Vagina (tissue), 2 donors: Measurements from ENCODE around the gene FBP1.

ENCODE experiments used
- CTCF ChIP-seq, 3 experiments: fragments of 450-650 bp in 2 of 3; fragments of 200-600 bp in 1 of 3; sonication (generic) in 1 of 3; IDR thresholded peaks; one replicate each; pipeline ENCODE4 v1.5.1; 2017 to 2019; ENCODE audit warnings: antibody characterized with exemption in 3 of 3, mild to moderate bottlenecking in 2 of 3, moderate library complexity in 2 of 3
- POLR2A ChIP-seq, 2 donors: fragments of 450-650 bp; IDR thresholded peaks; one replicate each; pipeline ENCODE4 v1.6.1; 2017; ENCODE audit warnings: antibody characterized with exemption in 2 of 2, mild to moderate bottlenecking in 2 of 2, moderate library complexity in 2 of 2
- POLR2AphosphoS5 ChIP-seq, 2 donors: sonication (generic); formaldehyde crosslinking; IDR thresholded peaks; one replicate each; pipeline ENCODE4 v1.9.0; 2017; ENCODE audit warnings: antibody characterized with exemption in 2 of 2, mild to moderate bottlenecking in 2 of 2, low read depth in 1 of 2; ENCODE audit not compliant: insufficient read depth in 1 of 2

DNA sequence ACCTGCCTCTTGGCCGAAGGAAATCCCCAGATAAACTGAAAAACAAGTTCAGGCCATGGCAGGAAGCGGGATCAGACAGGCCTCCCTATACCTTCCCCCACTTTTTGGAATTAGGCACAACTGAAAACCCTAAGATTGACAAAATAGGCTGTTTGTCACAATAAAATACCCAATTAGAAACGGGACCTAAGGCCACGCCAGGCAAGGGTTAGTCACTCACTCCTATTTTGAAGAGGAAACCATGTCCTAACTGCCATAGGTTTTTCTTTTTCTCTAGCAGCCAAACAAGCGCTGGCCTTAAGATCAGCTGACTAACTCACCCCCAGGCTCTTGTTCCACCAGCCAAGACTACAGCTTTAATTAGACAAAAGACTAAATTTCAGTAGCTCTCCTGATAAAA is 57.6 kb downstream of the FBP1 start:
- TF ChIP-seq CTCF (IDR thresholded peaks at IDR 0.05) (no peak), POLR2AphosphoS5 (IDR thresholded peaks at IDR 0.05; ENCODE audit: insufficient read depth in 1 of 2, low read depth in 1 of 2) (no peak), POLR2A (IDR thresholded peaks at IDR 0.05) (no peak)
